Measurements from ENCODE around the gene HDAC6.

DNA sequence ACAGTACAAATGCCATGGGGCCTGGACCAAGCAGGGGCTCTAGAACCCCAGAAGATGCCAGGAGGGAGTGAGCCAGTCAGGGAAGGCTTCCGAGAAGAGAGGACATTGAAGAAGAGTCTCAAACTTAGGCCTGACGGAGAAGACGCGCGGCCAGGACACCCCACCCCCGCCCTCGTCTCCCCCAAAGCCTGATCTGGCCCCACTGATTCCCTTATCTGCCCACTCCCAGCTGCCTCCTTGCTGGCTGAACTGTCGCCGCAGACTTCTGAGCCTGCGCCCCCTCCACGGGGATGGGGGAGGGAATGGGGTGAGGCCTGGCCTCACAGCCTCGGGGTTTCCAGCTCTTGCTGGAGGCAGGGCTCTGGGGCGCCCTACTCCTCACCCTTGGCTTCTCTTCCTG is 19.1 kb upstream of the HDAC6 start:
- no peak for TF ChIP-seq EZH2 (IDR thresholded peaks at IDR 0.05; ENCODE audit: low read depth)
- TF ChIP-seq, protein P1, sequence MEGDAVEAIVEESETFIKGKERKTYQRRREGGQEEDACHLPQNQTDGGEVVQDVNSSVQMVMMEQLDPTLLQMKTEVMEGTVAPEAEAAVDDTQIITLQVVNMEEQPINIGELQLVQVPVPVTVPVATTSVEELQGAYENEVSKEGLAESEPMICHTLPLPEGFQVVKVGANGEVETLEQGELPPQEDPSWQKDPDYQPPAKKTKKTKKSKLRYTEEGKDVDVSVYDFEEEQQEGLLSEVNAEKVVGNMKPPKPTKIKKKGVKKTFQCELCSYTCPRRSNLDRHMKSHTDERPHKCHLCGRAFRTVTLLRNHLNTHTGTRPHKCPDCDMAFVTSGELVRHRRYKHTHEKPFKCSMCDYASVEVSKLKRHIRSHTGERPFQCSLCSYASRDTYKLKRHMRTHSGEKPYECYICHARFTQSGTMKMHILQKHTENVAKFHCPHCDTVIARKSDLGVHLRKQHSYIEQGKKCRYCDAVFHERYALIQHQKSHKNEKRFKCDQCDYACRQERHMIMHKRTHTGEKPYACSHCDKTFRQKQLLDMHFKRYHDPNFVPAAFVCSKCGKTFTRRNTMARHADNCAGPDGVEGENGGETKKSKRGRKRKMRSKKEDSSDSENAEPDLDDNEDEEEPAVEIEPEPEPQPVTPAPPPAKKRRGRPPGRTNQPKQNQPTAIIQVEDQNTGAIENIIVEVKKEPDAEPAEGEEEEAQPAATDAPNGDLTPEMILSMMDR (conservative IDR thresholded peaks at IDR 0.05), result no peak
